ENCODE measurements around the gene NKAIN2.
"Not testable (repeated sequence)": the region's sequence is repeated elsewhere in the genome, so short reads cannot be mapped to it uniquely, and the experiment has no call there.

NKAIN2 gene

DNA sequence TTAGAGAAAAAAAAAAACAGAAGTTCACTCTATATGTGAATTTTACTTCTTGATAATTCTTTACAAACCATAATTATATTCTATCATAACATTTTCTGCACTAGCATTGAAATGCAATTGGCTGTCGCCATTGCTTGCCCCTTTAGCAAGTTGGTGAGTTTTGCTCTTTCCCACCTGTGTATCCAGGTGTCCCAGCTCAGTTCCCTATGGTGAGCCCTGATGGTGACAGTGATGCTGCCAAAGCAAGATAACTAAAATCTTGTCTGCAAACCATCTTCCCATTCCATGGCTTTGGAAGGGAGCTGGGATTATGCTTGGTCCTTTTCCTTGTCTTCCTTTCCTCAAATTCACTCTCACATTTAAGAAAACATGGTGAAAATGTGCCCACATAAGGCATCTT is 429.6 kb downstream of the NKAIN2 start:
- ATAC-seq = no peak

- no peak for ATAC-seq
Observed at GRCh38 chr6:124234801-124235200, 431.1 kb downstream of the NKAIN2 start.

DNA sequence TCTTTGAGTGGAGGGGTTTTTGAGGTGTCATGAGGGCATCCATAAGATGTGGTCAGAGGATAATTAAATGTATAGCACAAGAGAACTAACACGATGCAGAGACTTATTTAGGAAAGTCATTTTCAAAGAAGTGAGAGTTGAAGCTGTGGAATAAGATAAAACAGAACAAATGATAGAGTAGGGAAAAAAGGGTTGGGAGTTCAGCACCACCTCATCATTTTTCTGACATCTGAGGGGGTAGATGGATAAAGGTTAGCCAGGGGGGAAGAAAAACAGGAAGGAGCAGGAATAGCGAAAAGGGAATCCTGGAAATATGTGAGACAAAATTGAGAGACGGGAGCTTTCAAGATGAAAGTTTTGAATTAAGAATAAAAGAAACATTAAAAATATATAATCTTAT is 434.2 kb downstream of the NKAIN2 start:
- ATAC-seq = no peak

GRCh38 chr6:124238408-124238807 is 434.7 kb downstream of the NKAIN2 start:
- not testable (repeated sequence) for ATAC-seq

DNA sequence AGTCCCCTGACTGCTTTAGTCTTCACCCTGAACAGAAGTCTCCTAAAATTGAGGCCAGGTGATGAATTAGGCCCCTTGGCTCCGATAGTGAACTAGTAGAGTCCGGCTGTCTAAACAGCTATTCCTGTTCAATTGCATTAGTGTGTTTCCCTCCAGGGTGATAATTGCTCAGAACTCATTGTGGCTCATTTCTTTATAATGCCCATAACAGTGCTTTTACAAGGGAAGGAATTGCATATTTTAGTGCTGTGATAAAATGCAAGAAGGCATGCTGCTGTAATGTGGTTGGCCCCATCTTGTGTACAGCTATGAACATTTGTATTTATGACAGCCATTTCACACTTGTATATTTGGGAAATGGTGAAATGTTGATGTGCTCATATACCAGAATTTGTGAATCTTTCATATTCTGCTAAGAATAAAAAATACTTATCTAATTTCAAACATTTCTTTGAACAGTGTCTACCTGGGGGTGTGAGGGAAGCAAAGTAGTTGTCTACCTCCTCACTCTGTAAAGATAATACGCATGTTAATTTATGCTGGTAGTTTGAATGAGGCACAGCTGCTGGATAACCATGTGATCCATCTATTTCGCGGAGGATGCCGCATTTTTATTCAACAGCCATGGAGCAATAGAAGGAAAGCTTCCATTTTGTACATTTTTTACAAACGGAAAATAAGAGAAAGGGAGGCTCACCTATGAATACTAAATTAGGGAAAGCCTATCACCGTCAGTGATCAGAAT is 451.4 kb downstream of the NKAIN2 start:
- ATAC-seq = no peak

GRCh38 chr6:124260337-124260736 is 456.7 kb downstream of the NKAIN2 start:
- no peak for ATAC-seq

DNA sequence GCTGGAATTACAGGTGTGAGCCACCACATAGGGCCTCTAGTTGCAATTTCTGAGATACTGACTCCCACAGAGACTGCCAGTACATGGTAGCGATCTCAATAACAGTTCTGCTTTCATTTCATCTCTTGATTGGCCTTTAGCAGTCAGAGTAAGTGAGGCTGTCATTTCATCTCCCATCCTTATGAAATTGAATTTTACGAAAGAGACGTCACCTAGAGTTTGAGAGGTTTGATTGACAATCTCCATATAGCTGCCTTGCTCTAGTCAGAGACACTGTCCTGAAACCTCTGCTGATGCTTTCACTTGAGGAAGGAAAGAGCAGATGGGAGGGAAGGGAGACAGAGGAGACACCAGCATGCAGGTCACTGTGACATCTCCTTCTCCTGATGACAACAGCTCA is 466.1 kb downstream of the NKAIN2 start:
- ATAC-seq = no peak

DNA sequence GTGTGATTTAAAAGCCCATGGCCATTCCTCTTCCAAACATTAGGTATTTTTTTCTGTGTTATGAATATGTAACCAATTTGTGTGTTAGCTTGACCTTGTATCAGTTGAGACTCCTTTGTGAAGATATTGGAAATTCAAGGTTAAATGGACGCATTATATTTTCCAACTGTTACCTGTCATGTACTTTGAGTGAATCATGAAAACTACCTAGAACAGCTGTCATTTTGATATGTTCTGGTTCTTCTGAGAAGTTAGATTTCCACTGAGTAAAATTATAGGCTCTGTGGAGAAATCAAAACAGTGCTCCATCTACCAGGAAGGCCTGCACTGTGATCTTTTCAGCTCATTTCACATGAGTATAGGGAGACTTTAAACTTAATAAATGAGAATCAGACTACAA is 470.0 kb downstream of the NKAIN2 start:
- ATAC-seq = no peak

DNA sequence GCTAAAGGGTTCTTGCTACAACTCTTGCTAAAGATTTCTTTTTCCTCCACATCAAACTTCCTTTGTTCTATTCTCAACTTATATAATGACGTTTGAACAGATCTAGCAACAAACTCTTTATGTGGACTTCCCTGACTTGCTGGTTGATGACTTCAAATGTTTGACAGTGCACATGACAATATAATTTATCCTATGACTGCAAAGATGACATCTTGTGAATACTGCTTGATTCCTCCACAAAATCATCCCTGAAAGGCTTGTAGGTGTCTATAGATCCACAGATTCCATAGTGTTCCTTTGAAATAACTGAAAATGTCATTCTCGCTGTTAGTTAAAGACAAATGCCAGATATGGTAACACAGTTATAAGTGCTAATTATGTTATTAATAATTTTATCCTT is 478.9 kb downstream of the NKAIN2 start:
- ATAC-seq = no peak

- ATAC-seq = no peak
Observed at GRCh38 chr6:124283486-124283885, 479.8 kb downstream of the NKAIN2 start.

GRCh38 chr6:124285146-124285545 is 481.5 kb downstream of the NKAIN2 start:
- no peak for ATAC-seq

GRCh38 chr6:124294574-124295200 is 491.0 kb downstream of the NKAIN2 start:
- ATAC-seq = no peak

- ATAC-seq = no peak
Observed at GRCh38 chr6:124297507-124297906, 493.8 kb downstream of the NKAIN2 start.

- no peak for ATAC-seq
Observed at GRCh38 chr6:124298730-124299129, 495.1 kb downstream of the NKAIN2 start.

- ATAC-seq = not testable (repeated sequence)
Observed at GRCh38 chr6:124300907-124301306, 497.2 kb downstream of the NKAIN2 start.

- no peak for ATAC-seq
Observed at GRCh38 chr6:124303971-124304370, 500.3 kb downstream of the NKAIN2 start.

GRCh38 chr6:124310139-124310538 is 506.5 kb downstream of the NKAIN2 start:
- ATAC-seq = no peak

DNA sequence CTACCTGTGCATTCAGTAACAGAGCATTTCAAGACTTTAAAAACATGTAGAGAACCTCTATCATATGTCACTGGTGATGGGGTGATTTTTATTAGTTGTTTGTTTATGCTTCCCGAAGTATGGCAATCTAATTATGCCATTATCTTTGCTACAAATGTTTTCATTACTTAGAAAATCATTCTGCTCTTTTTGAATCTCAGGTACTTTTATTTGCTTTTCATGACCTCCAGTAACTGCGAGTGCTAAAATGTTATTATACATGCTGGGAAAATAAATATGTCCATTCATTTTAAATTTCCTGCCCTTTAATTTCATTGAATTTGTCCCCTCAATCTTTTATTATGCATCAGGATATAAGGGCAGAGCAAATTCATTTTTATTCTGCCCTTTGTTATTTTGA is 515.7 kb downstream of the NKAIN2 start:
- ATAC-seq = no peak

- no peak for ATAC-seq
Observed at GRCh38 chr6:124324237-124324636, 520.6 kb downstream of the NKAIN2 start.

- ATAC-seq = no peak
Observed at GRCh38 chr6:124330197-124330596, 526.5 kb downstream of the NKAIN2 start.

- ATAC-seq = no peak
Observed at GRCh38 chr6:124334359-124334758, 530.7 kb downstream of the NKAIN2 start.

DNA sequence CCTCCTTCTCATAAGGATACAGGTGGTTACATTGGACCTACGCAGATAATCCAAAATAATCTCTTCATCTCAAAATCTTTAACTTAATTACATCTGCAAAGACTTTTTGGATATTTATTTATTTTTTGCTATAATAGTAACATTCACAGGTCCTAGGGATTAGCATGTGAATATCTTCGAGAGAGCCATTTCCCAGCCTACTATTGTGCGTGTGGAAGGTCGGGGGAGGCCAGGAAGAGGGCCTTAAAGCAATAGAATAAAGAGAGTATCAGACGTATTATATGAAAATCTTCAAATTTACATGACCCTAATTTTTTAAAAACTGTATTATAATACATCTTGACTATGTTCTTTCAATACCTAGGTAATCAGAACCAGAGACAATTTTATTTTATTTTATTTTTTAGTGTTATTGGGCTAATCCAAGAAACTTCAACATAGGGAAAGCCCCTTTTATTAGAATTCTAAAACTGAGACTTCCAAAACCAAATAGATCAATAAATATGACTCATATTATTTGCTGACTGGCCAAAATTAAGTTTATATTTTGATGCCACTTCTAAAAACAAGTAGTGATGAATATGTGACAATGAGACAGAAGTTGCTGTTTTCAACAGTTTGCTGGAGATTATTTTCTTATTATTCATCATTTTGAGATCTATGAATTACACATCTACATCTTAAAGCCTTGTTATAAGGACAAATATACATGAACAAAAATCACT is 536.1 kb downstream of the NKAIN2 start:
- no peak for ATAC-seq

DNA sequence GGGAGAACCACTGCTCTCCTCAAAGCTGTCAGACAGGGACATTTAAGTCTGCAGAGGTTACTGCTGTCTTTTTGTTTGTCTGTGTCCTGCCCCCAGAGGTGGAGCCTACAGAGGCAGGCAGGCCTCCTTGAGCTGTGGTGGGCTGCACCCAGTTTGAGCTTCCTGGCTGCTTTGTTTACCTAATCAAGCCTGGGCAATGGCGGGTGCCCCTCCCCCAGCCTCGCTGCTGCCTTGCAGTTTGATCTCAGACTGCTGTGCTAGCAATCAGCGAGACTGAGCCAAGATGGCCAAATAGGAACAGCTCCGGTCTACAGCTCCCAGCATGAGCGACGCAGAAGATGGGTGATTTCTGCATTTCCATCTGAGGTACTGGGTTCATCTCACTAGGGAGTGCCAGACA is 544.7 kb downstream of the NKAIN2 start:
- ATAC-seq = not testable (repeated sequence)

DNA sequence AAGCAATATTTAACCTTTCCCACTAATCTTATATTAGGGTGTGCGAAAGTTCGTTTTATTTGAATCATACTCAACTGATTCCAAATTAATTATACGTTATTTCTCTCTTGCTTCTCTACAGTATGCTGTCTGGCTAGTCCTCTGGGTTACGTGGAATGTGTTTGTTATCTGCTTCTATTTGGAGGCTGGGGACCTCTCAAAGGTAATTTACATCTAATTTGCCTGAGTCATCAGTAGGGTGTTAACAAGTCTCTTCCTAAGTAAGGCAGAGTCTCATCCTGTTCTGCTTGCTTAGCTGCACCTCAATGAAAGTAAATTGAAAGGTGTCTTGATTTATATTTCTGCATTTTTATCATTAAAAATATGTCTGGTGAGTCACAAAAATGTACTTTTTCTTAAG is 551.5 kb downstream of the NKAIN2 start:
- ATAC-seq = no peak
